RCC 7860 (cell line): Measurements from ENCODE around the gene ATXN3.

Experiments used
- DNase-seq: peaks from one replicate; pipeline ENCODE4 v3.0.0-alpha.2; 2015; ENCODE audit warnings: low spot score
- FAIRE-seq: peaks from 2 replicates; lab custom pipeline; 2012; peaks lifted over from hg19 to GRCh38; lab: Jason Lieb, UNC

The ATXN3 gene

GRCh38 chr14:92012121-92012748, 94.1 kb downstream of the ATXN3 start:
- DNase-seq (no peak), FAIRE-seq (no peak)

GRCh38 chr14:92010644-92011043, 95.7 kb downstream of the ATXN3 start:
- no peak for DNase-seq
- FAIRE-seq: no peak

GRCh38 chr14:92009604-92010003, 96.8 kb downstream of the ATXN3 start:
- DNase-seq (no peak), FAIRE-seq (no peak)
